GM12878 (cell line): ENCODE data around the gene ATP2A3.

Experiments used
- BHLHE40 ChIP-seq, 2 experiments: fragments of 450-650 bp in 1 of 2; IDR thresholded peaks; 2 replicates each; pipeline ENCODE4 v1.6.1; 2011 to 2017; ENCODE audit warnings: low read depth in 2 of 2, borderline replicate concordance in 1 of 2, improper control_type of control experiment in 1 of 2, low read length in 1 of 2, mild to moderate bottlenecking in 1 of 2
- CHD1 ChIP-seq: IDR thresholded peaks from 2 replicates; pipeline ENCODE4 v1.6.1; 2012; ENCODE audit warnings: low read depth, low read length, improper control_type of control experiment
- MYC ChIP-seq: IDR thresholded peaks from 2 replicates; pipeline ENCODE4 v1.6.1; 2011; ENCODE audit warnings: mild to moderate bottlenecking, low read length, moderate library complexity, inconsistent platforms; ENCODE audit not compliant: insufficient read depth, insufficient replicate concordance, insufficient read length, severe bottlenecking
- NR2F1 ChIP-seq: fragments of 450-650 bp; conservative IDR thresholded peaks from 2 replicates; pipeline ENCODE4 v1.6.1; 2017; ENCODE audit warnings: mild to moderate bottlenecking

GRCh38 chr17:3986939-3987335, 22.7 kb upstream of the ATP2A3 start:
- TF ChIP-seq NR2F1 (no peak), BHLHE40 (IDR thresholded peaks at IDR 0.05; ENCODE audit: borderline replicate concordance in 1 of 2, low read depth in 2 of 2, low read length in 1 of 2) (no peak), CHD1 (no peak), MYC (no peak)
